PC-3 (cell line): Measurements from ENCODE around the gene ANKRD42.

ENCODE experiments used
- EZH2 ChIP-seq: fragments of 300-600 bp; sonication (generic); IDR thresholded peaks from one replicate; pipeline ENCODE4 v1.6.1; 2017; ENCODE audit warnings: antibody characterized with exemption, mild to moderate bottlenecking, low read length; ENCODE audit not compliant: unreplicated experiment
- TF ChIP-seq, protein P1 (sequence below): fragments of 300-600 bp; sonication (generic); conservative IDR thresholded peaks from 2 replicates; pipeline ENCODE4 v1.5.1; 2017; ENCODE audit warnings: antibody characterized with exemption, low read depth, mild to moderate bottlenecking, low read length

GRCh38 chr11:83151274-83151977, 42.1 kb upstream of the ANKRD42 start:
- TF ChIP-seq, protein P1, sequence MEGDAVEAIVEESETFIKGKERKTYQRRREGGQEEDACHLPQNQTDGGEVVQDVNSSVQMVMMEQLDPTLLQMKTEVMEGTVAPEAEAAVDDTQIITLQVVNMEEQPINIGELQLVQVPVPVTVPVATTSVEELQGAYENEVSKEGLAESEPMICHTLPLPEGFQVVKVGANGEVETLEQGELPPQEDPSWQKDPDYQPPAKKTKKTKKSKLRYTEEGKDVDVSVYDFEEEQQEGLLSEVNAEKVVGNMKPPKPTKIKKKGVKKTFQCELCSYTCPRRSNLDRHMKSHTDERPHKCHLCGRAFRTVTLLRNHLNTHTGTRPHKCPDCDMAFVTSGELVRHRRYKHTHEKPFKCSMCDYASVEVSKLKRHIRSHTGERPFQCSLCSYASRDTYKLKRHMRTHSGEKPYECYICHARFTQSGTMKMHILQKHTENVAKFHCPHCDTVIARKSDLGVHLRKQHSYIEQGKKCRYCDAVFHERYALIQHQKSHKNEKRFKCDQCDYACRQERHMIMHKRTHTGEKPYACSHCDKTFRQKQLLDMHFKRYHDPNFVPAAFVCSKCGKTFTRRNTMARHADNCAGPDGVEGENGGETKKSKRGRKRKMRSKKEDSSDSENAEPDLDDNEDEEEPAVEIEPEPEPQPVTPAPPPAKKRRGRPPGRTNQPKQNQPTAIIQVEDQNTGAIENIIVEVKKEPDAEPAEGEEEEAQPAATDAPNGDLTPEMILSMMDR = no peak
- no peak for TF ChIP-seq EZH2
